ENCODE data around the gene UTP15.

UTP15 gene

GRCh38 chr5:73565139-73565968 is at the start of gene UTP15, which contains the start of gene ANKRA2:
UTP15 (plus strand) TSS chr5:73565743; CDS start chr5:73567345, 1,602 bp downstream.
ANKRA2 (minus strand) TSS chr5:73565639; CDS start chr5:73562881, 2,758 bp downstream.
- DNase-seq (ENCODE audit: low spot score) = peak; percentile 88
- TF ChIP-seq CTCF (IDR thresholded peaks at IDR 0.05; ENCODE audit: extremely low read depth, insufficient read depth, missing control alignments) = no peak
- in situ Hi-C loops (cut with MboI; ENCODE audit: low pct_unique_long_range_greater_than_20kb, low sequenced_read_pairs, unreplicated experiment) = no loop called here

GRCh38 chr5:73519531-73520283 is 45.8 kb upstream of the UTP15 start:
- peak; percentile 74 for TF ChIP-seq CTCF (IDR thresholded peaks at IDR 0.05; ENCODE audit: extremely low read depth, insufficient read depth, missing control alignments)
- DNase-seq (ENCODE audit: low spot score) = peak; percentile 84

GRCh38 chr5:73522989-73523388 is 42.6 kb upstream of the UTP15 start:
- DNase-seq (ENCODE audit: low spot score) = no peak
- no peak for TF ChIP-seq CTCF (IDR thresholded peaks at IDR 0.05; ENCODE audit: extremely low read depth, insufficient read depth, missing control alignments)
- in situ Hi-C loops (cut with MboI; ENCODE audit: low pct_unique_long_range_greater_than_20kb, low sequenced_read_pairs, unreplicated experiment) = no loop called here

More at GRCh38 chr5:73519531-73520283, 45.8 kb upstream of the UTP15 start:
- in situ Hi-C loops (cut with MboI; ENCODE audit: low pct_unique_long_range_greater_than_20kb, low sequenced_read_pairs, unreplicated experiment) = no loop called here

GRCh38 chr5:73523861-73524260 is 41.7 kb upstream of the UTP15 start:
- in situ Hi-C loops (cut with MboI; ENCODE audit: low pct_unique_long_range_greater_than_20kb, low sequenced_read_pairs, unreplicated experiment) = no loop called here
- no peak for TF ChIP-seq CTCF (IDR thresholded peaks at IDR 0.05; ENCODE audit: extremely low read depth, insufficient read depth, missing control alignments)
- no peak for DNase-seq (ENCODE audit: low spot score)

- in situ Hi-C loops (cut with MboI; ENCODE audit: low pct_unique_long_range_greater_than_20kb, low sequenced_read_pairs, unreplicated experiment) = no loop called here
- DNase-seq (ENCODE audit: low spot score) = no peak
- TF ChIP-seq CTCF (IDR thresholded peaks at IDR 0.05; ENCODE audit: extremely low read depth, insufficient read depth, missing control alignments) = no peak
Measured at GRCh38 chr5:73525606-73526203, 39.8 kb upstream of the UTP15 start.

- no peak for TF ChIP-seq CTCF (IDR thresholded peaks at IDR 0.05; ENCODE audit: extremely low read depth, insufficient read depth, missing control alignments)
- DNase-seq (ENCODE audit: low spot score) = no peak
- in situ Hi-C loops (cut with MboI; ENCODE audit: low pct_unique_long_range_greater_than_20kb, low sequenced_read_pairs, unreplicated experiment) = no loop called here
Measured at GRCh38 chr5:73528248-73528647, 37.3 kb upstream of the UTP15 start.
